ENCODE data around the gene TRAF1. TPM values are rescaled to one million over a fixed set of nuclear protein-coding genes. Genes with fewer than 3 reads are reported as not detected.

TRAF1 gene
- total RNA-seq, 4 donors from 2014 or later = 3.0 to 9.0 (median 6.1) TPM

GRCh38 chr9:120898396-120898795 is 28.2 kb downstream of the TRAF1 start:
- ATAC-seq (ENCODE audit: low FRiP score) (no peak), DNase-seq (ENCODE audit: low spot score) (no peak)
- TF ChIP-seq, protein P1, sequence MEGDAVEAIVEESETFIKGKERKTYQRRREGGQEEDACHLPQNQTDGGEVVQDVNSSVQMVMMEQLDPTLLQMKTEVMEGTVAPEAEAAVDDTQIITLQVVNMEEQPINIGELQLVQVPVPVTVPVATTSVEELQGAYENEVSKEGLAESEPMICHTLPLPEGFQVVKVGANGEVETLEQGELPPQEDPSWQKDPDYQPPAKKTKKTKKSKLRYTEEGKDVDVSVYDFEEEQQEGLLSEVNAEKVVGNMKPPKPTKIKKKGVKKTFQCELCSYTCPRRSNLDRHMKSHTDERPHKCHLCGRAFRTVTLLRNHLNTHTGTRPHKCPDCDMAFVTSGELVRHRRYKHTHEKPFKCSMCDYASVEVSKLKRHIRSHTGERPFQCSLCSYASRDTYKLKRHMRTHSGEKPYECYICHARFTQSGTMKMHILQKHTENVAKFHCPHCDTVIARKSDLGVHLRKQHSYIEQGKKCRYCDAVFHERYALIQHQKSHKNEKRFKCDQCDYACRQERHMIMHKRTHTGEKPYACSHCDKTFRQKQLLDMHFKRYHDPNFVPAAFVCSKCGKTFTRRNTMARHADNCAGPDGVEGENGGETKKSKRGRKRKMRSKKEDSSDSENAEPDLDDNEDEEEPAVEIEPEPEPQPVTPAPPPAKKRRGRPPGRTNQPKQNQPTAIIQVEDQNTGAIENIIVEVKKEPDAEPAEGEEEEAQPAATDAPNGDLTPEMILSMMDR (IDR thresholded peaks at IDR 0.05) = no peak

GRCh38 chr9:120895951-120896350 is 30.6 kb downstream of the TRAF1 start:
- ATAC-seq (ENCODE audit: low FRiP score) = no peak
- no peak for DNase-seq (ENCODE audit: low spot score)
- TF ChIP-seq, protein P1 (IDR thresholded peaks at IDR 0.05) = no peak

DNA sequence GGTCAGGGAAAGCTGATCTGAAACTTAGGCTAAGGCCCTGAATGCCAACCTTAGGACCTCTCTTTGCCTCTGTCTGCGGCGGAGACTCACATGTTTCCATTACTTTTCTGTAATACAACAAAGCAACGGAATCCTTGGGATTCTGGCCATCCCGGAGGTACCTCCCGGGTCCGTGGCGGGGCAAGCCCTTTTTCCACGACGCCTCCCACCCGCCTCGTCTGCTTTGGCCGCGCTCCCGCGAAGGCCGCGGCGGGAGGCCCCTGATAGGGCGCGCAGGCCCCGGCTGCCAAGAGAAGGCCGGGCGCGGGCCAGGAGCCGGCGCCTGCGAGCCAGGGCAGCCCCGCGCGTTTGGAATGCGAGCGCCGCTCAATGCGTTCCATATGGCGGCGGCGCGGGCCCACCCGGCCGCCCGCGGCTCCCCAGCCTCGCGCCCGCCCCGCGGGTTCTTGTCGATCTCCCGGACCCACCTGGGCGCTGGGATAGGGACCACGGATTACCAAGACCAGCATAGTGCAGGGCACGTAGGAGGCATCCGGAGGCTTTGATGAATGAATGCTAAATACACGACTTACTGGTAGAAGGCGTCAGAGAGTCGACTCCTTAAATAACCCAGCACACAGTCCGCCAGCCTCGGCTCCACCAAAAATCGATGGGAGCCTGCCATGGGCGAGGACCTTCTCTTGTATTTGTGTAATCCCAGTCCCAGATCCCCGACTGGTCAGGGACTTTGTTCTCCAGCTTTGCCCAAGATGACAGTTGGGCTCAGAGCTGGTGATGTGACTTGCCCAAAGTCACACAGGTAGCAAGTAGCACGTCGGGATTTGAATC is 32.1 kb downstream of the TRAF1 start:
- ATAC-seq (ENCODE audit: low FRiP score) (peak; percentile 91), DNase-seq (ENCODE audit: low spot score) (no peak)
- TF ChIP-seq, protein P1 (IDR thresholded peaks at IDR 0.05) = no peak

GRCh38 chr9:120893611-120894307 is 32.8 kb downstream of the TRAF1 start:
- TF ChIP-seq, protein P1 (IDR thresholded peaks at IDR 0.05) = no peak
- DNase-seq (ENCODE audit: low spot score) (no peak), ATAC-seq (ENCODE audit: low FRiP score) (no peak)

GRCh38 chr9:120892748-120893610 is 33.6 kb downstream of the TRAF1 start:
- DNase-seq (ENCODE audit: low spot score) (no peak), ATAC-seq (ENCODE audit: low FRiP score) (no peak)
- TF ChIP-seq, protein P1 (IDR thresholded peaks at IDR 0.05) = no peak

DNA sequence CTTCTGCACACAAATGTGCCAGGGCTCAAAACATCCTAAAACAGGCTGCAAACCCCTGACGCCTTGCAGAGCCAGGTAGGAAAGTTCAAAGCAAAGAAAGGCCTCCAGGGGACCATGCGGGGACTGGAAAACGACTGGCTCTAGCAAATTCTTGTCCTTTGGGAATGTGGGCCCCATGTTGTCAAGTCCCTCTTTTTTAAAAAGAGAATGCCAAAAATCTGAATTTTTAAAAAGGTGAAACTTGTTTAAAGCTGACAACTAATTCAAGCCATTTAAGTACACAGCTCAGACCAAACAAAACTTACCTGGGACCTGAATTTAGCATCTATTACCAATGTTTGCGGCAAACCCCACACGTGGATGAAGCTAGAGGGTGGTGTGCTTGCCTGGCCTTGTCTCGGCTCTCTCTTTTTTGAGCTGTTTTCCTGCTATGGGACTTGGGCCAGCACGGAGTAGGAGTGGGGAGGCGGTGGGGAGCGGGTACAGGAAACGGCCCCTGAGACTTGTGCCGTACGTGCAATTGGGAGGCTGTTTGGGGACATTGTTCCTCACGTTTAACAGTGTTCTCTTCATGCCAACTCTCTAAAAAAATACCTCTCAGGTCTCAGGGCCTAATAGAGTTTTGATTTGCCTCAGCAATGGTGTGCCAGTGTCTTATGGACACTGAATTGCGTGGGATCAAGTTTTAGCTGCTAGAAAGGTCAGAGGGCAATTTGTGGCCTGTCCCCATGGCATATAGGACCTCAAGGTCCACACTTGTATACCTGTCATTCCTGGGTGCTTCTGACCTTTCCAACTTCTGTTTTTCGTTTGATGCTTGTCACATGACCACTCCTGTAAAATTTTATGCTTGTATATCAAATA is 34.5 kb downstream of the TRAF1 start:
- no peak for DNase-seq (ENCODE audit: low spot score)
- ATAC-seq (ENCODE audit: low FRiP score) = no peak
- TF ChIP-seq, protein P1 (IDR thresholded peaks at IDR 0.05) = no peak
